Measurements from ENCODE around the gene SLC23A3.
A peak's percentile ranks its signal among the peaks of the same experiment; 100 is the strongest.

The SLC23A3 gene, protein sequence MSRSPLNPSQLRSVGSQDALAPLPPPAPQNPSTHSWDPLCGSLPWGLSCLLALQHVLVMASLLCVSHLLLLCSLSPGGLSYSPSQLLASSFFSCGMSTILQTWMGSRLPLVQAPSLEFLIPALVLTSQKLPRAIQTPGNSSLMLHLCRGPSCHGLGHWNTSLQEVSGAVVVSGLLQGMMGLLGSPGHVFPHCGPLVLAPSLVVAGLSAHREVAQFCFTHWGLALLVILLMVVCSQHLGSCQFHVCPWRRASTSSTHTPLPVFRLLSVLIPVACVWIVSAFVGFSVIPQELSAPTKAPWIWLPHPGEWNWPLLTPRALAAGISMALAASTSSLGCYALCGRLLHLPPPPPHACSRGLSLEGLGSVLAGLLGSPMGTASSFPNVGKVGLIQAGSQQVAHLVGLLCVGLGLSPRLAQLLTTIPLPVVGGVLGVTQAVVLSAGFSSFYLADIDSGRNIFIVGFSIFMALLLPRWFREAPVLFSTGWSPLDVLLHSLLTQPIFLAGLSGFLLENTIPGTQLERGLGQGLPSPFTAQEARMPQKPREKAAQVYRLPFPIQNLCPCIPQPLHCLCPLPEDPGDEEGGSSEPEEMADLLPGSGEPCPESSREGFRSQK

DNA sequence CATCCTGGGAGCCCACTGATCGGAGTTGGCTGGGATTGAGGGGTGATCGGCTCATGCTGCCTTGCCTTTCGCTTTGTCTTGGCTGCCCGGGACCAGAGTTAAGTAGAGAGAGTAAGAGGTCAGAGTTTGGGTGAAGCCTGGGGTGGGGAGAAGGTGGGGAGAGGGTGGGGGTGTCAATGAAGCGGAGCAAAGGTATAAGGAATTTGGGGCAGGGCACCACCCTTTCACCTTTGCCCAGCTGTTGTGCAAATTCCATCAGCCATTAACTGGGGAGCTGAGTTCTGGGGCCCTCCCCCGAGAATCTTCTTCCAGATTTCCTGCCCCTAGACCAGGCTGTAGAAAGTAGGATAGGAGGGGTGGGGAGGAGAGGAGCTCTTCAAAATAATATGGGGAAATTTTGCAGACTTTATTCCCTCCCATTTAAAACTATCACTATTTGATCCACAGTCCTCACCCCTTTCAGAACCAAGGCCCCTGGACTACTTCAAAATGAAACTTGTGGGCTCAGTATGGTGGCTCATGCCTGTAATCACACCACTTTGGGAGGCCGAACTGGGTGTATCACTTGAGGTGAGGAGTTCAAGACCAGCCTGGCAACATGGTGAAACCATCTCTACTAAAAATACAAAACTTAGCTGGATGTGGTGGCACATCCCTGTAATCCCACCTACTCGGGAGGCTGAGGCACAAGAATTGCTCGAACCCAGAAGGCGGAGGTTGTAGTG is at the start of gene SLC23A3:
Gene SLC23A3, minus strand, starts transcription at position 100 of the 725 bp plus-strand sequence. Its CDS starts 45 bp downstream, at position 55.
- TF ChIP-seq, protein P1, sequence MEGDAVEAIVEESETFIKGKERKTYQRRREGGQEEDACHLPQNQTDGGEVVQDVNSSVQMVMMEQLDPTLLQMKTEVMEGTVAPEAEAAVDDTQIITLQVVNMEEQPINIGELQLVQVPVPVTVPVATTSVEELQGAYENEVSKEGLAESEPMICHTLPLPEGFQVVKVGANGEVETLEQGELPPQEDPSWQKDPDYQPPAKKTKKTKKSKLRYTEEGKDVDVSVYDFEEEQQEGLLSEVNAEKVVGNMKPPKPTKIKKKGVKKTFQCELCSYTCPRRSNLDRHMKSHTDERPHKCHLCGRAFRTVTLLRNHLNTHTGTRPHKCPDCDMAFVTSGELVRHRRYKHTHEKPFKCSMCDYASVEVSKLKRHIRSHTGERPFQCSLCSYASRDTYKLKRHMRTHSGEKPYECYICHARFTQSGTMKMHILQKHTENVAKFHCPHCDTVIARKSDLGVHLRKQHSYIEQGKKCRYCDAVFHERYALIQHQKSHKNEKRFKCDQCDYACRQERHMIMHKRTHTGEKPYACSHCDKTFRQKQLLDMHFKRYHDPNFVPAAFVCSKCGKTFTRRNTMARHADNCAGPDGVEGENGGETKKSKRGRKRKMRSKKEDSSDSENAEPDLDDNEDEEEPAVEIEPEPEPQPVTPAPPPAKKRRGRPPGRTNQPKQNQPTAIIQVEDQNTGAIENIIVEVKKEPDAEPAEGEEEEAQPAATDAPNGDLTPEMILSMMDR (IDR thresholded peaks at IDR 0.05) = no peak
- TF ChIP-seq ZFX (IDR thresholded peaks at IDR 0.05; ENCODE audit: borderline replicate concordance) = no peak
- H3K27ac ChIP-seq = no peak within 1 kb of the TSS

DNA sequence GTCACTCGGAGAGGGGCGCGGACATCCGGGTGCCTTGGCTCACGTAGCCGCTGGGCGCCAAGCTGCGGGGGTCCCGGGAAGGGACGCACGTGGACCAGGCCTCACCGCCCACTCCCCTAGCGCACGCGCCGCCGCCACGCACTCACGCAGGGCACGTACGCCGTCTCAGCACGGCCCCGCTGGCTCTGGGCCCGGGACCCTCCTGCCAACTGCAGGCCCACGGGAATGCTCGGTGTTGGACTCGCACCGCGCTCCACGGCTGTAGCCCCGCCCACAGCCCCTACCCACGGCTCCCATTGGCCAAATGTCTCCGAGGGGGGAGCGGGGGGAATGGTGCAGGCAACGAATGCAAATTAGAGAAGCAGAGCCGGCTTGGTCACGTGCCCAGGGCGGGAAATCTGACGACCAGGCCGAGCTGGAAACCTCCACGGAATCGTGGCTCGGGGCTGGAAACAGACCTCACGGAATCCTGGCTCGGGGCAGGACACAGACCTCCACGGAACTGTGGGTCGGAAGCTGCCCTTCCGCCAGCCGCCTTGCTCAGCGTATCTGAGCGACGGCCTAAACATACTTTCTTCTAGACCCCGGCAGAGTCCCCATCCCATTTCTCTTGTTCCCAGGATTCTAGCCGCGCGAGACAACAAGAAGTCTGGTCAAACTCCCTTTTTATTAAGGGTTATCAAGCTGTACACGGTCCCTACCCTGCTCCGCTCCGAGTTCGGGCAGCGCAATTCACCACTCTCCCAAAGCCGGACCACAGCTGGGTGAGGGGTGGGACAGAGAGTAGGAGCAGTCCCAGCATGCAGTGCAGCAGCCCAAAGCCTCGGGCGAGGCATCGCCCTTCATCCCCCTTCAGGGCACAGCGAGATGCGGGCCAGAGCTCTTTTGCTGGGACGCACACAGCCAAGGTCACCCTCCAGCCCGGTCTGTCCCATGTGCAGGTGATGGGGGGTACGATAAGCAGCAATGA is 49.2 kb upstream of the SLC23A3 start, which contains the start of gene ABCB6:
Gene ABCB6, minus strand, starts transcription at position 227 of the 970 bp plus-strand sequence. CDS start 285 bp downstream, outside the sequence.
- H3K27ac ChIP-seq = peak within 1 kb of the TSS; percentile 97
- TF ChIP-seq ZFX (IDR thresholded peaks at IDR 0.05; ENCODE audit: borderline replicate concordance) = no peak
- TF ChIP-seq, protein P1 (IDR thresholded peaks at IDR 0.05) = no peak

DNA sequence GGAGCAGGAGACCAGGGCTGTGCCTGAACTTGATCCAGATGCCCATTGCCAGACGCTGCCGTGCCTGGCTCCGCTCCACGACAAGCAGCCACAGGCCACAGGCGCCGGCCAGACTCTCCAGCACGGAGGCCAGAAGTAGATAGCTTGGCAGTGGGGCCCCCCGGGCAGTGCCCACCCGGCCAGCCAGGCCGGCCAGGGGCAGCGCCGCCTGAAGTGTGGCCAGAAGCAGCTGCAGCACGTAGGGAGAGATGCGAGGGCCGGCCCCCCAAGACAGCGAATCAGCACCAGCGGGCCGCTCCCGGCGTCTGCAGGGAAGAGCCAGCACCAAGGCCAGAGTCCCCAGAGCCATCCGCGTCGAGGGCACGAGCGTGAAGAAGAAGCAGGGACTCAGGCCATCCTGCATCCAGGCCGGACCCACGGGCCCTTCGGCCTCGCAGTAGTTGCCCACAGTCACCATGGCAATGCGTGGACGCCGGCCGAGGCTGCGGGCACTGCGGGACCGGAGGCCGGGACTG is 48.4 kb upstream of the SLC23A3 start:
- H3K27ac ChIP-seq = peak overlapping the region; percentile 97
- TF ChIP-seq, protein P1 (IDR thresholded peaks at IDR 0.05) = no peak; the same call in 1 of the 2 replicates
- no peak for TF ChIP-seq ZFX (IDR thresholded peaks at IDR 0.05; ENCODE audit: borderline replicate concordance)

DNA sequence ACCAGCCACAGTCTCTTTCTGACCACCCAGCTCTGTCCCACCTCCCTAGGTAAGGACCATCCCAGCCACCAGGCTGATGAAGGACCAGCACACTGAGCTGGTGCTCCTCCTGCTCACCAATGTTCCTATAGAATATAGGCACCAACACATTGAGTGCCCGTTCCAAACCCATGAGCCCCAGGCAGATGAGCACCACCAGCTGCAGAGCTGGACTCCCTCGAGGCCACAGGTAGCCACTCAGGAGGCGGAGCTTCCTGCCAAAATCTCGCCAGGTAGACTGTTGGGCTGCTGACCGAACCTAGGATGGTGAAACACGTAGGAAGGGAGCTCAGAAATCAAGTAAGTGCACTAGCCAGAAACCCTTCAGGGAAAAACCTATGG is 46.7 kb upstream of the SLC23A3 start:
- peak overlapping the region; percentile 97 for H3K27ac ChIP-seq
- TF ChIP-seq, protein P1 (IDR thresholded peaks at IDR 0.05) = no peak
- no peak for TF ChIP-seq ZFX (IDR thresholded peaks at IDR 0.05; ENCODE audit: borderline replicate concordance)

DNA sequence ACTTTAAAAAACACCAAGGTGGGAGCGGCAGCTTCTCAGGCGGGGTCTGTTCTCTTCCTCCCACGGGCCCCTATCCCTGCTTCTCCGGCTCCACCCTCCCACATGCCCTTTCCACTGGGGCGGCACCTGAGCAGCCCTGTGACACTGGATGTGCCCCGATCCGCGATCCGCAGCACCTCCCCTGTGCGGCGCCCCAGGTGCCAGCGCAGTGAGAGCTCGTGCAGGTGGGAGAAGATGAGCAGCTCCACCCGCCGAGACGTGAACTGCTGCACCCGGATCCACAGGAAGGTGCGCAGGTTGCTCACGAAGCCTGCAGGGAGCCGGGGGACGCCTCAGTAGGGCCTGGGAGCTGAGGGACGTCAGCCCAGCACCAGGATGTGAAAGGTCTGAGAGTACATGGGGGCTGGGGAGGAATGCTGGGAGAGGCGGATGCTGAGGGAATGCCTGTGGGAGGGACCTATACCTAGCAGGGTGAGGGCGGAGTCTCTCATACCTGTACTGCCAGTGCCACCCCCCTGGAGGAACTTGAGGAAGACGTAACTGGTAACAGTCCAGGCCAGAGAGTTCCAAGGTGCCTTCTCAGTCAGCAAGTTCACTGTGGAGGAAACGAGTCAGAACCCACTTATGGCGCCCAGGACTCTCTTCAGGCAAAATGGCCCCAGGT is 46.2 kb upstream of the SLC23A3 start:
- no peak for TF ChIP-seq ZFX (IDR thresholded peaks at IDR 0.05; ENCODE audit: borderline replicate concordance)
- TF ChIP-seq, protein P1 (IDR thresholded peaks at IDR 0.05) = no peak
- H3K27ac ChIP-seq = peak overlapping the region; percentile 97

DNA sequence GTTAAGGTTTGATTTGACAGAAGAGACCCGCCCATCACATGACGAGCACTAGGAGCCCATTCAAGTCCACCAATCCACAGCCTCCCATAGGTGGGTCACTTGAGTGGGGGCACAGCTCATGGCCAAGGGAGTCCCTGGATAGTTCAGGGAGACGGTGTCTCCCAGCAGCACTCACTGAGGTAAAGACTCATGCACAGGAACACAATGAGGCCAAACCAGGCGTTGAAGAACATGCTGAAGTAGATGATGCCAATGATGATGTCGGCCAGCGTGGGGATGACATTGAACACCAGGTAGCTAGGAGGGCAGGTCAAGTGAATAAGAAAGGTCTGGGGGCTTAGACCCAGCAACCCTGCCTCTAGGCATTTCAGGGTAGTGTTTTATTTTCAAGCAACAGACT is 45.0 kb upstream of the SLC23A3 start:
- TF ChIP-seq ZFX (IDR thresholded peaks at IDR 0.05; ENCODE audit: borderline replicate concordance) = no peak
- TF ChIP-seq, protein P1 (IDR thresholded peaks at IDR 0.05) = no peak

More for the DNA sequence above, 45.0 kb upstream of the SLC23A3 start:
- no peak overlapping the region for H3K27ac ChIP-seq
